ENCODE measurements around the gene ADSS1. TPM values are rescaled to one million over a fixed set of nuclear protein-coding genes. Genes with fewer than 3 reads are reported as not detected.

ADSS1 gene
- total RNA-seq, 4 donors from 2014 or later: 2.3 to 36.2 (median 7.3) TPM

DNA sequence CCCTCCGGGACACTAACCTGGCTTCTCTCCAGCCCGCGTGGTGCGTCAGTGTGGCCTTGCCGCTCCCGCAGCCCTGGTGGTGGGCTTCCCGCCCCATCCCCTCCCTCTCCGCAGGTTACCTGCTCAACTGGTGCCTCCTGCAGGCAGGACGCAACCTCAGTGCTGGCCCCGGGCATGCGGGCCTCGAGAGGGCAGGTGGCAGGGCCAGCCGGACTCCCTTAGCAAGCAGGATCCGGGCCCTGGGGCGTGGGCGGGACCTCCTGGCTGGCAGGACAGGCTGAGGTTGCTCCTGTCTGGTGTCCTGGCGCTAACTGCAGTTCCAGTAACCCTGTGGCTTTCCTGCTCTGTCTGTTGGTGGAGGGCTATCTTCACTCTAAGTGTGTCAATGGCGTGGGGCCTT, 8.6 kb upstream of the ADSS1 start:
- TF ChIP-seq CTCF (IDR thresholded peaks at IDR 0.05; ENCODE audit: low read depth): no peak

DNA sequence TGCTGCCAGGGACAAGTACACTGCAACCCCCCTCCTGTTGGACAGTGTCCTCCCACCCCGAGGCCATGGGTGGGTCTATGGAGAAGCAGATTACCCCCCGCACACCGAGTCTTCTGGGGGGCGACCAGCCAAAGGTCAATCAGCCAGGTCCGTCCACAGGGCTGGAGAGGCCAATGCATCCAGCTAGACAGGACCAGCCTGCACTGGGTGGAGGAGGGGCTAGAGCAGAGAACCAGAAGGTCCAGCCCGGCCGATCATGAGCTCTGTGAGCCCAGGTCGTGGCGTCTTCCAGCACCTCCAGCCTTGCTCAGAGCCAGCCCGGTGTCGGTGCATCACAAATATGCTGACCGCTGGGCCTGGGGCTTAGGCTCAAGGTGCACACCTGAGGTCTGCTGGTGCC, 8.2 kb upstream of the ADSS1 start:
- no peak for TF ChIP-seq CTCF (IDR thresholded peaks at IDR 0.05; ENCODE audit: low read depth)

- TF ChIP-seq CTCF (IDR thresholded peaks at IDR 0.05; ENCODE audit: low read depth): no peak
Observed at GRCh38 chr14:104717137-104717536, 6.9 kb upstream of the ADSS1 start.

- no peak for TF ChIP-seq CTCF (IDR thresholded peaks at IDR 0.05; ENCODE audit: low read depth)
Observed at GRCh38 chr14:104717646-104718045, 6.4 kb upstream of the ADSS1 start.

GRCh38 chr14:104718147-104718546, 5.9 kb upstream of the ADSS1 start:
- no peak for TF ChIP-seq CTCF (IDR thresholded peaks at IDR 0.05; ENCODE audit: low read depth)

GRCh38 chr14:104718871-104719270, 5.2 kb upstream of the ADSS1 start:
- no peak for TF ChIP-seq CTCF (IDR thresholded peaks at IDR 0.05; ENCODE audit: low read depth)

- no peak for TF ChIP-seq CTCF (IDR thresholded peaks at IDR 0.05; ENCODE audit: low read depth)
Observed at GRCh38 chr14:104719343-104719742, 4.7 kb upstream of the ADSS1 start.
